Activated CD8-positive, alpha-beta memory T cell treated with anti-CD3 and anti-CD28 coated beads for 24 hours (primary cell): Measurements from ENCODE around the gene DBP.
"Not testable (repeated sequence)": the region's sequence is repeated elsewhere in the genome, so short reads cannot be mapped to it uniquely, and the experiment has no call there.

Source experiments
- DNase-seq: peaks from one replicate; pipeline ENCODE4 v3.0.0-alpha.2; 2020

The DBP gene

DNA sequence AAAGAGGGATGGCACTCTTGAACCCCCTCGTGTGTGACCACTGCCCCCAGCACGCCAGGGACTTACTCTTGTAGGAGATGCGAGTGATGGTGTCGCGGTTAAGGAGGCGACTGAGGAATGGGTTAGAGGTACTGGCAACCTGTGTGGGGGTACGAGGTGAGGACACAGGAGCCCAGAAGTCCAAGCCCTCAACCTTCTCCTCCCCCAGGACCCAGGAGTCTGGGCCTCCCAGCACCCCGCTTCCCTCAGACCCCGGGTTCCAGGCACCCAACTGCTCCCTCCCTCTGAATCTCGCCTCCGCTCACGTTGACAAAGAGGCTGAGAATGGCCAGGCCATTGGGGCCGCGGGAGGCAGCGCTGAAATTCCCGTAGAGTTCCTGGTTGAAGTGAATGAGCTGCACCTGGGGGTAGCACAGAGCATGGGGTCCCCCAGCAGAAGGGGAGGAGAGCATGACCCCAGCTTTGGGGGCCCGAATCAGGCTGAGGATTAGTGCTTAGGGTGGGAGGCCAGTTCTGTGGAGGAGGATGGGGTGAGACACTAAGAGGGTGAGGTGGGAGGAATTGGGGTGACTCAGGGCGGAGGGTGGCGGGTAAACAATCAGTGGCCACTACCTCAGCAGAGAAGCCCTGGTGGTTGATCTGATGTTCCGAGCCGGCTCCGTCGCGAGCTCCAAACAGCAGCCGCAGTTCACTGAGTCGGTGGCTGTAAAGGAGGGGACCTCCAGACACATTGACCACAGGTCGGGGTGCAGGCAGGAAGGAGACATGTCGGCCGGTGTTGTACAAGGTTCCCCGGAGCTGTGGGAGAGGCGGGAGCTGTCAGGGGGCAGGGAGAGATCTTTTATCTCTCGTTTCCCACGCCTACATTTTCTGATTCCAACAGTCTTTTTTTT, 2.5 kb upstream of the DBP start:
- no peak for DNase-seq

DNA sequence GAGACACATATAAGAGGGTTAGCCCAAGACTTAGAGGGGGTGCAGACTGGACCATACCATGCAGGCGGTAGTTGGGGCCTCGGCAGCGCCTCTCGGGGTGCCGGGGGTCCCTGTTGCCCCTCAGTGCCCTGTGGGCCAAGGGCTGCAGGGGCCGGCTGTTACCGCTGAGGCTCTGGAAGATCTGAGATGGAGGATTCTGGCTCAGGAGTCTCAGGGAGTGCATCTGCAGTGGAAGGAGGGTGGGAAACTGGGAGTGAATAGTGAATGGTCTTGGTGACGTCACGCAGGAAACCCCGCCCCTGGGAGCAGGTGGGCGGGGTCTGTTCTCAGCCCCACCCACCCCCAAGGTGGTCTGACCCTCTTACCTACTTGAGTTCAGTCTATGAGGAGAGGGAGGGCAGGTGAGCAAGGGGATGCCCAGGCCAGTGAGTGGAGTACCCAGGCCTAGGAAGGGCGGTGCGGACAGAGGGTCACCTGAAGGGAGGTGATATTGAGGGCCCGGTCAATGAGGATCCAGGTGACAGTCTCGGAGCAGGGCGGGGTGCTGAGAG, 1.7 kb upstream of the DBP start:
- peak; percentile 70 for DNase-seq

DNA sequence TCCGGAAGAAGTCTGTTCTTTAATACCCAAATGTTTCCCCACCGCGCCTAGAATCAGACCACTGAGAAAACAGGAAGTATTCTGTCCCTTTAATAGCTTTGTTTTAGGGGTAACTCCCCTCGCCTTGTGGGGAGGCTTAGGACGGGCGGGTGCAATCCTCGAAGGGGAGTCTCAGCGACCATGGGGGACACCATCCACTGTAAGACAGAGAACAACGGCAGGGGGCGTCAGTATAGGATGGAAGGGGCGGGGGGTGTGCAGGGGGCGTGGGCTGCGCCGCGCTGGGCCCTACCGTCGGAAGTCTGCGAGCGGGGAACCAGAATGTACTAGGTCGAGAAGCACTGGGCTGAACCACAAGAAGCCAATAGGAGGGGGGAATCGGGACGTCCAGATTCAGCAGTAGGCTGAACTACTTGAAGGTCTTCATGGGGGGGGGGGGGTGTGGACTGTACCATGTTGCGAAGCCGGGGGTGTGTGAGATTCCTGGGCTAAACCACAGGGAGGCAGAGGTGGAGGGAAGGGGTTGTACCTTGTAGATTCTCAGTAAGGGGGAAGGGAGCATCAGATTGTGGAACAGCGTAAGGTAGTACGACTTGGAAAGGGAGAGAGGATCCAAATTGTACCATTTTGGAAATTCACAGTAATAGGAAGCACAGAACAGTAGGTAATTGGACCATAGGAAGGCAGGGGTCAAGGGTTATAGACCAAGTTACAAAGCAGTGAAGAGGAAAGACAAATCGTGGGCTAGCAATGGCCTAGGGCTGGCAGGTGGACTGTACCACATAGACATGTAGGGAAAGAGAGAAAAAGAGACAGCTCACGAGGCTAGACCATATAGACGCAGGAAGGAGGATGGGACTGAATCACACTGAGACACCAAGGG, 1.0 kb upstream of the DBP start:
- peak; percentile 87 for DNase-seq

DNA sequence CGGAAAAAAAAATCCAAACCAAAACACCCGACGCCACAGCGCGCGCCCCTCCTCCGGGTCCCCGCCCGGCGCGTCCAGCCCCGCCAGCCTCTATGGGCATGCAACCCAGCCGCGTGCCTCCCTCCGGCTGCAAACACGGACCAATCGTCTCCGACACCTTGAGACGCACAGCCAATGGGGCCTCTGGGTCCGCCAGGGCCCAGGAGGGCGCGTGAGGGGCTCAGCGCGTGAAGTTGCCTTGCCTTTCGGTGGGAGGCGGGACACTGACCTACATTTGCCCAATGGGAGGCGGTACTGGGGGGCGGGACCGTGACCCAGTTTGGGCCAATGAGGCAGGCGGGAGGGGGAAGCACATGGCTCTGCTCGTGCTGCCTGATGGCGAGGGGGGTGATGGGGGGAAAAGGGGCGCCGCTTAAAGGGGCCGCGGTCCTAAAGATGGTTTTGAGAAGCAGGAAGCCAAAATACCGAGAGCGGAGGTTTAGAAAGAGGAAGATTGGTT, 319 bp upstream of the DBP start:
- peak; percentile 99 for DNase-seq

DNA sequence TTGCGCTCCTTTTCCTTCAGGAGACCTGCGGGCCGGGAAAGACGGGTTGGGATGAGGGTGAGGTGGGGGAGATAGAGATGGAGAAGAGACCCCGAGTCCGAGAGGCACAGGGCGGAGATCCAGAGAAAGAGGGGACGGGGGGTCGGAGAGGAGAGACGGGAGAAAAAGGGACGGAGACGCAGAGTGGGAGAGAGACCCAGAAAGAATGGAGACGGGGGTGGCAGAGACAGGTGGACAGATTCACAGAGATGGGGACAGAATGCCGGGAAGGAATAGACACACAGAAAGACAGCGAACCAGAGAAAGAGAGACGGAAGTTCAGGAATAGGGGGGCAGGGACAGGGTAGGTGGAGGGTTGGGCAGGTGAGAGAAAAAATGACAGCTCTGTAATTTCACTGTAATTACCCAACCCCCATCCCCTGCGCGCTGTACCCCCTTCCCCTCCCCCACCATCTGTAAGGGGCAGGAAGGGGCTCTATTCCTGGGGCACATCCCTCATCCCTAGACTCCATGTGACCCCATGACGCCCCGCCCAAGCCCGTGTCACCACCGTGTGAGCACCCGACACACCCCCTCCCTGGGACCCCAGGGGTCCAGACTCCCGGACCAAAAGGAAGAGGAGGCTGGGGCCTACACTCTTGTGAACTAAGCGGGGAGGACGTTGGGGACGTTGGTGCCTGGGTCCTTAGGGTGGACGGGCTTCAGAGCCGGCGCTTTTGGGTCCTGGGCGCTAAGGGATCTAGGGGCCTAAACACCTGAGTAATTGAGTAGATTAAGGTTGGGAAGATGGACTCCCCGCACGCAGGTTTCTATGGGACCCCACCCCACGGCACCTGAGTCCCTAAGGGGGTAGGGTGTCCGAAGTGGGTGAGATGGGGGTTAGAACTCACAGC, 967 bp downstream of the DBP start:
- DNase-seq, result peak; percentile 70

DNA sequence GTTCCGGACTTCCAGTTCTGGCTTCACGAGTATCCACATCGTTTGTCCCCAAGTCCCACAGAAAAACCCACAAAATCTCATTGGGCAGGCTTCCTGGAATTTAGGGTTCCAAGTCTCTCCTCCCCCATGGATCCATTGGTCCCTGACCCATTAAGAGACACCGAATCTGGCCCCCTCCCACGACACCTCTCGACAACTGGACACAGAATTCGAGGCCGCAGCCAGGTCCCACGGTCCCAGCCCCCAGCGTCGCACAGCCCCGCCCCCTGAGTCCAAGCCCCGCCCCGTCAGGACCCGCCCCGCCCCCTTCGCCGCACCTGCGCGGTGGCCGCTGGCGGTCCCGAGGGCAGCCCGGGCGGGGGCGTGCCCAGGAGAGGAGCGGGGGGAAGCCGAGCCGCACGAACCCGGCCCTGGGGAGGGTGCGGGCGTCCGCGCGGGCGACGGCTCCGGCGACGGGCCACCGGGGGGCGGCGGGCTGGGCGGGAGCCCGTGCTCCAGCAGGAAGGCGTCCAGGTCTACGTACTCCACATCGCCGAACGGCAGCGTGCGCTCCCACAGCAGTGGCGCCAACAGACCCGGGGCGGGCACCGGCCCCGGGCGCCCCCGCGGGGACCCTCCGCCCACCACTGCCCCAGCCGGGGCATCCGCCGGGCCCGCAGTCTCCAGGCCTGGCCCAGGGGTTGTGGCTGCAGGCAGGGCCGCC, 1.8 kb downstream of the DBP start:
- DNase-seq, result peak; percentile 91

DNA sequence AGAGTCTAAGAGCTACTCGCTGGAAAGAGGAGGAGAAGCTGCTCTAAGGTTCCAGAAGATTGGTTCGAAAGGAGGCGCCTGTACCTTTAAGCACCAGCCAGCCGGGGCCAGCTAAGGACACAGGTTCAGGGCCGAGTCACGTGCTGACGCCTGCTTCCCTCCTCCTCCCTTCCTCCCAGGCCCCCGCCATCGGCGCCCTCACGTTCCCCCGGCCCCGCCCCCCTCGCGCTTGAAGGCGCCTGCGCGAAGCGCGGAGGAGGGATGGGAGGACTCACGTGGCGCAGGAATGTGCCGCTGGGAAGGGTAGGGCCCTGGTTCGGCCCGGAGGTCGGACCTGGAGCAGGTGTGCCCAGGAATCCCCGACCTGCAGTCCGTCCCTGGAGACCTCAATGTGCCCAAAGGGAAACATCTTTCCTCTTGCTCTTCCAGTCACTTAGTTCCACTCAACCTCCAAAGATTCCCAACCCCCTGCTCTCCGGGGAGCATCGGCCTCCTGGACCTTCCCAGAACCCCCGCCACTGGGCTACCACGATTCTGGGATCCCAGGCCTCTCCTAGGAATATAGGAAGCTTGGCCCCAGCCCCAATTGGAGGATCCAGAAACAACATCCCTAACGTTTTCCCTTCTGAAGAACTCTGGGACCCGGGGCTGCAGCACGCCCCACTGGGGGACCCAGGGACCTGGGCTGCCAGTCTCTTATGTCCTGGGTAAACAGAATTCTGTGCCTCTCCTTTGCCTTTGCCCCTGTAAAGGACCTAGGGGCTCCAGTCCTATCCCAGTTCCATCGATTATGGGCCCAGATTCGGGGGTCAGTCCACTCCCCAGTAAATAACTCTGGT, 2.5 kb downstream of the DBP start:
- peak; percentile 96 for DNase-seq

DNA sequence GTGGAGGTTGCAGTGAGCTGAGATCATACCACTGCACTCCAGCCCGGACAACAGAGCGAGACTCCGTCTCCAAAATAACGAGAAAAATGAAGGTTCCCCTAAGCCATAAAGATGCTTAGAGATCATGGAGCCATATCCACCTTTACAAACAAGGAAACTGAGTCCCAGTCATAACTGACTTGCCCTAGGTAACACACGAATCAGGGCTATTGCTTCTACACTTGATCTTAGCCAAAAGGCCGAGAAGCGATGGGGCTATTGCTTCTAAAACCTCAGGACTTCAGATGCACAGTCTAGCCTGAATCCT, 3.2 kb downstream of the DBP start:
- no peak for DNase-seq

DNA sequence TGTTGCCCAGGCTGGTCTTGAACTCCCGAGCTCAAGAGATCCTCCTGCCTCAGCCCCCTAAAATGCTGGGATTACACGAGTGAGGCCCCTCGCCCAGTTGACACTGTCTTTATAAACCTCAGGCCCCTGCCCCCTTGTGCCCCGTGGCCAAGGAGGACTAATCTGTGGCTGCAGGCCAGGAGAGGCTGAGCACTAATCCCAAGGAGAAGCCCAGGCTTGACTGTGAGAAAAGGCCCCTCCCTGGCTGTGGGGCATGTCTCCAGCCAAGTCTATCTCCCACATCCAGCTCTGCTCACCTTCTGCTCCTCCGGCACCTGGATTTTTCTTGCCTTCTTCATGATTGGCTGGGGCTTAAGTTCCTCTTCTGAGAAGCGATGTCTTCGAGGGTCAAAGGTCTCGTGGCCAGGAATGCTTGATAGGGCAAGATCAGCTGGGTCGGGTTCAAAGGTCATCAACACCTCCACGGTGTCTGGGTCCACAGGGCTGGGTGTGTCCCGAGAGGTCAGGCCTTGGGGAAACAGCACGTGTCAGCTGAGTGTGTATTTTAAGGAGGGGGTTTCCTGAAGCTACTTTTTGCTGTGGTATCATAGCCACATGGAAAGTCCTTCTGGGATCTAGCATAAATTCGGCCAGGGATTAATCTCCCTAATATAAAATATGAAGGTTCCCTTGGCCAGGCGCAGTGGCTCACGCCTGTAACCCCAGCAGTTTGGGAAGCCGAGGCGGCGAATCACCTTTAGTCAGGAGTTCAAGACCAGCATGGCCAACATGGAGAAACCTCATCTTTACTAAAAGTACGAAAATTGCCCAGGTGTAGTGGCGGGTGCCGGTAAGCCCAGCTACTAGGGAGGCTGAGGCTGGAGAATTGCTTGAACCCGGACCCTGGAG, 3.8 kb downstream of the DBP start:
- no peak for DNase-seq

DNA sequence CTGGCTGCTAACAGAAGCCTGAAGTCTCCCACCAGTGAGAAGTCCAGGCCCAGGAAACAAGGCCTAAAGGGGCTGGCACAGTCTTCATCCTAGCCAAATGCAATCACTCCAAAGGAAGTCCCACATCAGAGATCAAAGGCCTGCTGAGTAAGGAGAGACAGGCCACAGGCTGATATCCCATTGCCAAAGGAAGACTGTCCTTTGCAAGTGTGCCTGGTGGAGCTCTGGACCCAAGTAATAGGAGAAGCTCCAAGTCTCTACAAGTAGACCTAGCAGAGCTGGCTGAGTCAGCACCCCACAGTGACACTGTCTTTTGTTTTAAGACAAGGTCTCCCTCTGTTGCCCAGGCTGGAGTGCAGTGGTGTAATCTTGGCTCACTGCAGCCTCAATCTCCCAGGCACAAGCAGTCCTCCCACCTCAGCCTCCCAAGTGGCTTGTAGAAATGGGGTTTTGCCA, 4.5 kb downstream of the DBP start:
- no peak for DNase-seq

DNA sequence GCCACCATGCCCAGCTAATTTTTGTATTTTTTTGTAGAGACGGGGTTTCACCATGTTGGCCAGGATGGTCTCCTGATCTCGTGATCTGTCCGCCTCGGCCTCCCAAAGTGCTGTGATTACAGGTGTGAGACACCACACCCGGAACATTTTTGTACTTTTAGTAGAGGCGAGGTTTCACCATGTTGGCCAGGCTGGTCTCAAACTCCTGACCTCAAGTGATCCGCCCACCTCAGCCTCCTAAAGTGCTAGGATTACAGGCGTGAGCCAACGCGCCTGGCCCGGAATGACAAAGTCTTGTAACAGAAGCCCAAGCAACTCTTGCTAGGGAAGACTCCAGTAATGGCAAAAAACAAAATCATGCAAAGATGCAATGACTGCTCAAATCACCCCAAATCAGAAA, 4.9 kb downstream of the DBP start:
- not testable (repeated sequence) for DNase-seq

DNA sequence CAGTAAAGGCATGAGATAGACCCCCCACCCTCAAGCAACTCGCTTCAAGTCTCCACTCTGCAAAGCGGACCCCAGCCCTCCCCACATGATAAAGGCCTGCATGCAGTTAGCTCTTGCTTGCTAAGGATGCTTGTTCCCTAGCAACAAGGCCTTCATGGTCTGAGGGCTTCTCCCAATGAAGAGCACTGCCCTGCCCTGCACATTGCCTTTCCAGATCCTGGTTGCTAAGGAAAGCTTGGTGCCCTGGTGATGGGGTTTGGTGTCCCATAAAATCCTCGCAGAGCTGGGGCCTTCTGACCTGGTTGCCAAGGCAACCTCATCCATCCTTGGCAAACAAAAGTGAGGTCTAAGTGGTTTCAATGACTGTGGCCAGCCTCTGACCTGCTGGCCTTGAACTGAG, 6.0 kb downstream of the DBP start:
- DNase-seq, result no peak

DNA sequence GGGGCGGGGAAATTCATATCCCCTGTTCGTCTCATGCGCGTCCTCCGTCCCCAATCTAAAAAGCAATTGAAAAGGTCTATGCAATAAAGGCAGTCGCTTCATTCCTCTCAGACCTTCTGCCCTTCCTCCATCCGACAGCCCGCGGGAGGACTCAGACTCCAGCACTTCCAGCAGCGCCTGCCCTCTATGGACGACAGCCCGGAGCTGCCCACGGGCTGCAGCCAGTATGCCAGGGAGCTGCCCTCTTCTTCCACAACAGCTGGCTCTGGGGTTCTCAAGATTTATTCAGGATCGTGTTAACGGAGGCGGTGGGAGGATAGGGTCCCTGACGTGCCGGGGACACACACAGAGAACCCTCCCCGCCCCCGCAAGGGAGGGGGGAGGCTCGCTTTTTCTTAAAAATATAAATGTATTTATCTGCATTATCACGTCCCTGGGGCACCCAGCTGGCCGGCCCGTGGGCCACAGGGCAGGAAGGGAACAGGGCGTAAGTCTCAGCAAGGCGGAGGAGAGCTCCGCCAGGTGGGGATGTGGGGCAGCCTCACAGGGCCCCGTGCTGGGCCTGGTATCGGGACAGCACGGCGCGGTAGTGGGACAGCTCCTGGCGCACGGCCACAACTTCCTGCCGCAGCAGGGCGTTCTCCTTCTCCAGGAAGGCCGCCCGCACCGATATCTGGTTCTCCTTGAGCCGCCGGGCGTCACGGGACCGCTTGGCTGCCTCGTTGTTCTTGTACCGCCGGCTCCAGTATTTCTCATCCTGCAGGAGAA, 6.7 kb downstream of the DBP start:
- DNase-seq, result no peak

DNA sequence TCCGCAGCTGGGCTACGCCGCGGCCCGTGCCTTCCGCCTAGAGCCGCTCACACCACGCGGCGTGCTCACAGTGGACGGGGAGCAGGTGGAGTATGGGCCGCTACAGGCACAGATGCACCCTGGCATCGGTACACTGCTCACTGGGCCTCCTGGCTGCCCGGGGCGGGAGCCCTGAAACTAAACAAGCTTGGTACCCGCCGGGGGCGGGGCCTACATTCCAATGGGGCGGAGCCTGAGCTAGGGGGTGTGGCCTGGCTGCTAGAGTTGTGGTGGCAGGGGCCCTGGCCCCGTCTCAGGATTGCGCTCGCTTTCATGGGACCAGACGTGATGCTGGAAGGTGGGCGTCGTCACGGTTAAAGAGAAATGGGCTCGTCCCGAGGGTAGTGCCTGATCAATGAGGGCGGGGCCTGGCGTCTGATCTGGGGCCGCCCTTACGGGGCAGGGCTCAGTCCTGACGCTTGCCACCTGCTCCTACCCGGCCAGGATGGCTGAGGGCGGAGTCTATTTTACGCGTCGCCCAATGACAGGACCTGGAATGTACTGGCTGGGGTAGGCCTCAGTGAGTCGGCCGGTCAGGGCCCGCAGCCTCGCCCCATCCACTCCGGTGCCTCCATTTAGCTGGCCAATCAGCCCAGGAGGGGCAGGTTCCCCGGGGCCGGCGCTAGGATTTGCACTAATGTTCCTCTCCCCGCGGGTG, 7.4 kb downstream of the DBP start:
- DNase-seq, result peak; percentile 67

DNA sequence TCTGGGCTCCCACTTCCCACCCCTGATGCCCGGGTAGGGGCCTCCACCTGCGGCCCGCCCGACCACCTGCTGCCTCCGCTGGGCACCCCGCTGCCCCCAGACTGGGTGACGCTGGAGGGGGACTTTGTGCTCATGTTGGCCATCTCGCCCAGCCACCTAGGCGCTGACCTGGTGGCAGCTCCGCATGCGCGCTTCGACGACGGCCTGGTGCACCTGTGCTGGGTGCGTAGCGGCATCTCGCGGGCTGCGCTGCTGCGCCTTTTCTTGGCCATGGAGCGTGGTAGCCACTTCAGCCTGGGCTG, 7.9 kb downstream of the DBP start:
- DNase-seq, result peak; percentile 55

DNA sequence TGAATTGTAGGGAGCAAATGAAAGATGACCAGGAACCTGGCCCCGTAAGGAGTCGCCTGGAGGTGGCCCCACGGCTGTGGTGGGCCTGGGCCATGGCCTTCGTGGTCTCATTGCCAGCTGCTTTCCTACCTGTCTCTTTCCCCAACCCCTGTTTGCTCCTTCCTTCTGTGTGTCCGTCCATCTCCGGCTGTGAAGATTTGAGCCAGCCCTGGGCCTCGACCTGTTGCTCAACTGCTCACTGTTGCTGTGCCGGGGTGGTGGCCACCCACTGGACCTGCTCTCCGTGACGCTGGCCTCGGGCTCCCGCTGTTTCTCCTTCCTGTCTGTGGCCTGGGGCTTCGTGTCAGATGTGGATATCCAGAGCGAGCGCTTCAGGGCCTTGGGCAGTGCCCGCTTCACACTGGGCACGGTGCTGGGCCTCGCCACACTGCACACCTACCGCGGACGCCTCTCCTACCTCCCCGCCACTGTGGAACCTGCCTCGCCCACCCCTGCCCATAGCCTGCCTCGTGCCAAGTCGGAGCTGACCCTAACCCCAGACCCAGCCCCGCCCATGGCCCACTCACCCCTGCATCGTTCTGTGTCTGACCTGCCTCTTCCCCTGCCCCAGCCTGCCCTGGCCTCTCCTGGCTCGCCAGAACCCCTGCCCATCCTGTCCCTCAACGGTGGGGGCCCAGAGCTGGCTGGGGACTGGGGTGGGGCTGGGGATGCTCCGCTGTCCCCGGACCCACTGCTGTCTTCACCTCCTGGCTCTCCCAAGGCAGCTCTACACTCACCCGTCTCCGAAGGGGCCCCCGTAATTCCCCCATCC, 8.5 kb downstream of the DBP start:
- DNase-seq, result peak; percentile 53

DNA sequence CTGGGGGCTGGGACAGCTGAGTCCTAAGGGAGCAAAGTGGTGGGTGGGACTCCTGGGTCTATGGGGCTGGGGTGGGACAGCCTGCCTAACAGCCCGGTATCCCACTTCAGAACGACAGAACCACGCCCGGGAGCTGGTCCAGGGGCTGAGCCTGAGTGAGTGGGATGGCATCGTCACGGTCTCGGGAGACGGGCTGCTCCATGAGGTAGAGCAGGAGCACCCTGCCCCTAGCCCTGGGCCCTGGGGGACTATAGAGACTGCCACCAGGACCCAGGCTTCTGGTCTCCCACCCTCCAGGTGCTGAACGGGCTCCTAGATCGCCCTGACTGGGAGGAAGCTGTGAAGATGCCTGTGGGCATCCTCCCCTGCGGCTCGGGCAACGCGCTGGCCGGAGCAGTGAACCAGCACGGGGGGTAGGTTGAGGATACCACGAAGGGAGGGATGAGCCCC, 9.3 kb downstream of the DBP start:
- DNase-seq, result no peak
